Esophagus muscularis mucosa (tissue), 4 donors: Measurements from ENCODE around the gene KDM5B. TPM values are rescaled to one million over a fixed set of nuclear protein-coding genes. Genes with fewer than 3 reads are reported as not detected.

Experiments used
- DNase-seq: peaks from one replicate; pipeline ENCODE4 v3.0.0-alpha.2; 2017; ENCODE audit errors: extremely low spot score
- H3K27ac ChIP-seq, 4 donors: fragments of 200-600 bp; sonication (generic); replicated peaks in 1 of 4; 1 replicate in 3 of 4; 2 replicates in 1 of 4; pipeline ENCODE4 v1.5.1; 2016 to 2019; ENCODE audit warnings: mild to moderate bottlenecking in 1 of 4
- H3K27me3 ChIP-seq, 4 donors: fragments of 200-600 bp; sonication (generic); one replicate each; pipeline versions ENCODE4 v1.5.1 to v1.6.0; 2016 to 2019
- H3K36me3 ChIP-seq, 4 donors: fragments of 200-600 bp; sonication (generic); one replicate each; pipeline ENCODE4 v1.5.1; 2016 to 2019
- H3K4me1 ChIP-seq, 4 donors: fragments of 200-600 bp; sonication (generic); one replicate each; pipeline ENCODE4 v1.5.1; 2016 to 2019
- H3K4me3 ChIP-seq, 4 donors: fragments of 200-600 bp; sonication (generic); 1 replicate in 2 of 4; 2 replicates in 2 of 4; pipeline ENCODE4 v1.5.1; 2016 to 2019; ENCODE audit warnings: mild to moderate bottlenecking in 4 of 4, moderate library complexity in 1 of 4
- H3K9me3 ChIP-seq, 4 donors: fragments of 200-600 bp; sonication (generic); 1 replicate in 3 of 4; 2 replicates in 1 of 4; pipeline ENCODE4 v1.5.1; 2016 to 2019
- EP300 ChIP-seq: sonication (generic); formaldehyde crosslinking; IDR thresholded peaks from one replicate; pipeline ENCODE4 v1.6.1; 2017; ENCODE audit warnings: antibody characterized with exemption
- POLR2A ChIP-seq: fragments of 450-650 bp; IDR thresholded peaks from one replicate; pipeline ENCODE4 v1.6.1; 2017; ENCODE audit warnings: antibody characterized with exemption, moderate library complexity, mild to moderate bottlenecking, low read depth
- POLR2AphosphoS5 ChIP-seq, 2 donors: sonication (generic); formaldehyde crosslinking; IDR thresholded peaks; one replicate each; pipeline ENCODE4 v1.6.1; 2017; ENCODE audit warnings: antibody characterized with exemption in 2 of 2
- WGBS: methylation state at CpG from one replicate; pipeline ENCODE4 v1.1.5; 2018; 5-methylcytosine and 5-hydroxymethylcytosine counted together
- intact Hi-C: fragments of 100-400 bp; cut with DNase I; formaldehyde crosslinking; loops from one replicate; pipeline ENCODE4 v1.15.1; 2023
- total RNA-seq, 4 donors: library from RNA; depleted of rRNA; stranded (reverse); fragments of >200 nt; gene quantifications; one replicate each; pipeline versions ENCODE4 v1.1.0 to v1.2.1, GENCODE V29; 2016
- TF ChIP-seq, protein P1 (sequence below), 3 experiments: fragments of 200-600 bp in 2 of 3; fragments of 450-650 bp in 1 of 3; sonication (generic) in 2 of 3; IDR thresholded peaks; one replicate each; pipeline ENCODE4 v1.5.1; 2017 to 2019; ENCODE audit warnings: antibody characterized with exemption in 3 of 3, mild to moderate bottlenecking in 2 of 3, moderate library complexity in 1 of 3

The KDM5B gene
- total RNA-seq, 4 donors from 2014 or later = 21.4 to 34.9 (median 31.8) TPM

DNA sequence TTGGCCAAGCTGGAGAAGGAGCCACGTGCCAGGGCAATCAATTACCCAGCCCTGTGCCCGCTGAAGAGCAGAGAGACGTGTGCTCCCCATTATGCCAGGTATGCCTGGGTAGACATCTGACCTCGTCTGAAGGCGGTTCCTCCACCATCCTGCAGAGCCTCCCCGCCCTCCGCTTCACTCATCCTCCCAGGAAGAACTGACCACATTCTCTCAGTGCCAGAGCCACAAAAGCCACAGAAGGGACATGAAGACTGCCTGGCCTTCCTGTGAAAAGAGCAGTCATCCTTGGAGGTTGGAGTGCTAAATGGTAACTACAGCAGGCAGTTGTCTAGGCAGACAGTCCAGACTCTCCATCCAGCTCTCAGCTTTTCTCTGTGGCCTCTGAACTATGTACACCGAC is 109.9 kb downstream of the KDM5B start:
- Histone ChIP-seq H3K36me3 (no peaks in the 10 kb centered on the region), H3K4me3 (no peak overlapping the region), H3K27ac (no peak overlapping the region), H3K4me1 (no peaks in the 10 kb centered on the region), H3K9me3 (no peaks in the 10 kb centered on the region), H3K27me3 (peaks cover 0 to 71% (median 2%) of the 10 kb centered on the region in 4 donors)
- no peak for DNase-seq
- WGBS = 66% methylated on average over 8 of the region's 8 CpGs
- intact Hi-C loops = no loop called here
- TF ChIP-seq POLR2AphosphoS5 (IDR thresholded peaks at IDR 0.05) (no peak), POLR2A (no peak), EP300 (no peak)
- TF ChIP-seq, protein P1, sequence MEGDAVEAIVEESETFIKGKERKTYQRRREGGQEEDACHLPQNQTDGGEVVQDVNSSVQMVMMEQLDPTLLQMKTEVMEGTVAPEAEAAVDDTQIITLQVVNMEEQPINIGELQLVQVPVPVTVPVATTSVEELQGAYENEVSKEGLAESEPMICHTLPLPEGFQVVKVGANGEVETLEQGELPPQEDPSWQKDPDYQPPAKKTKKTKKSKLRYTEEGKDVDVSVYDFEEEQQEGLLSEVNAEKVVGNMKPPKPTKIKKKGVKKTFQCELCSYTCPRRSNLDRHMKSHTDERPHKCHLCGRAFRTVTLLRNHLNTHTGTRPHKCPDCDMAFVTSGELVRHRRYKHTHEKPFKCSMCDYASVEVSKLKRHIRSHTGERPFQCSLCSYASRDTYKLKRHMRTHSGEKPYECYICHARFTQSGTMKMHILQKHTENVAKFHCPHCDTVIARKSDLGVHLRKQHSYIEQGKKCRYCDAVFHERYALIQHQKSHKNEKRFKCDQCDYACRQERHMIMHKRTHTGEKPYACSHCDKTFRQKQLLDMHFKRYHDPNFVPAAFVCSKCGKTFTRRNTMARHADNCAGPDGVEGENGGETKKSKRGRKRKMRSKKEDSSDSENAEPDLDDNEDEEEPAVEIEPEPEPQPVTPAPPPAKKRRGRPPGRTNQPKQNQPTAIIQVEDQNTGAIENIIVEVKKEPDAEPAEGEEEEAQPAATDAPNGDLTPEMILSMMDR (IDR thresholded peaks at IDR 0.05) = no peak

DNA sequence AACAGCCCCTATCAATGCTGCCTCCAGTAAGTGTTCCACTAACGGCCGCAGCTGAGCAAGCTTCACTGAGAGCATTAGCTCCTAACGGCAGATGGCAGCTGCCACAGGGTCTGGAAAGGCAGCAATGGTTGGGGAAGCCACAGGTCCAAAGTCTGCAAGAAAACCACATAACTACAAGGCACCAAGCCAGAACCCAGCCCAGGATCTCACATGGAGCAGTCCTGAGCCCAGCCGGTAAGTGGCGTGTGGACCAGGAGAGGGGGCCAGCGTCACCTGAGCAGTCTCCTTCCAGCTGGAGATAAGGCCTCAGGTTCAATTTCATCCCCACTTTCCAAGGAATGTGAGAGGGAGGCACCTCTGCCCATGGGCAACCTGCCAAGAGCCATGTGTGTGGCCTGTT is 111.2 kb downstream of the KDM5B start:
- TF ChIP-seq, protein P1 (IDR thresholded peaks at IDR 0.05) = no peak
- no peak for TF ChIP-seq POLR2A
- no peak for TF ChIP-seq EP300
- TF ChIP-seq POLR2AphosphoS5 (IDR thresholded peaks at IDR 0.05) = no peak
- WGBS = 62% methylated on average over 3 of the region's 6 CpGs
- H3K36me3 ChIP-seq = no peaks in the 10 kb centered on the region
- peaks cover 0 to 59% (median 2%) of the 10 kb centered on the region in 4 donors for H3K27me3 ChIP-seq
- no peak overlapping the region for H3K4me3 ChIP-seq
- H3K4me1 ChIP-seq = no peaks in the 10 kb centered on the region
- no peak overlapping the region for H3K27ac ChIP-seq
- no peaks in the 10 kb centered on the region for H3K9me3 ChIP-seq
- intact Hi-C loops = no loop called here
- DNase-seq = no peak

DNA sequence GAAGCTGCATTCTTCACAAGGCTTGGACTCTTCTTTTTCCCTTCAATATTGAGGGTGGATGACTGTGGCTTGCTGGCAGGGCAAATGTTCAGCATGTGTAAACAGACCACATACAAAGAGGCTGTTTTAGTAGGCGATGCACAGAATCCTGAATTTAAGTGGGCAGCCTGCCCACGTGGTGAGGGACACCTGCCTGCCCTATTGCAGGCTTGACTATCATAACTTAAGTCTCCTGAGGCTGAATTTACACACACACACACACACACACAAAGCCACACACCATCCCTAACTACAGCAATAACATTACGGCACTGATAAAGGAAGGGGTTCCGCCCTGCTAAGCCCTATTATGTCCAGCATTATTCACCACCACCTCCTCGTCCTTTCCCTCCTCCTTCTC is 113.9 kb downstream of the KDM5B start:
- intact Hi-C loops = no loop called here
- no peak for TF ChIP-seq POLR2A
- TF ChIP-seq, protein P1 (IDR thresholded peaks at IDR 0.05) = no peak

DNA sequence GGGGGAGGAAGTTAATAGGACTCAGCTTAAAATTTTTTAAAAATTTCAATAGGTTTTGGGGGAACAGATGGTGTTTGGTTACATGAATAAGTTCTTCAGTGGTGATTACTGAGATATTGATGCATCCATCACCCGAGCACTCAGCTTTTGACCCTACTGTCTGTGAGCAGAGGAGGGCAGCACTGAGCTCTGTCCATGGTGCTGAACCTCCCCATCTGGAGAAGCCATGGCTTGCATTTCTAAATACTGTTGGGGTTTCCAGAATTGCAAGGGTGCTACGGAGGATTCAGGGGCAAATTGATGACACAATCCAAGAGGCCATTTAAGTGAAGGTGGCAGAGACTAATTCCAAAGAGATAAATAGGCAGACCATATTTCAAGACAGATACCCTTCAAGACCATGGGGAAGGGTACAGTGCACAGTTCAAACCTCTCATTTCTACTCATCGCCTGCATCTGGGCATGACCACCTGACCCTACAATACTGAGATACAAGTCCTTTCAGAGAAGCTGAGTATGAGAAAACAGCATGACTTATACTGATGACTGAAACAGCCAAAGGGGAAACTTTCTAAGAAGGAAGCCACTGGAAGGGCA is 115.2 kb downstream of the KDM5B start:
- intact Hi-C loops = no loop called here
- WGBS = 38% methylated on average over 3 of the region's 3 CpGs
- no peak for TF ChIP-seq POLR2AphosphoS5 (IDR thresholded peaks at IDR 0.05)
- TF ChIP-seq, protein P1 (IDR thresholded peaks at IDR 0.05) = peak in 2 of 3 experiments; percentile 21 to 52
- TF ChIP-seq EP300 = no peak
- no peak for TF ChIP-seq POLR2A
- H3K9me3 ChIP-seq = no peaks in the 10 kb centered on the region
- H3K27ac ChIP-seq = no peak overlapping the region
- no peaks in the 10 kb centered on the region for H3K36me3 ChIP-seq
- peaks cover 0 to 78% (median 2%) of the 10 kb centered on the region in 4 donors for H3K27me3 ChIP-seq
- H3K4me1 ChIP-seq = no peaks in the 10 kb centered on the region
- DNase-seq = no peak
- no peak overlapping the region for H3K4me3 ChIP-seq

More for the DNA sequence above, 113.9 kb downstream of the KDM5B start:
- Histone ChIP-seq H3K27ac (no peak overlapping the region), H3K27me3 (peaks cover 0 to 75% (median 2%) of the 10 kb centered on the region in 4 donors), H3K36me3 (no peaks in the 10 kb centered on the region), H3K4me1 (no peaks in the 10 kb centered on the region), H3K4me3 (no peak overlapping the region), H3K9me3 (no peaks in the 10 kb centered on the region)
- DNase-seq = no peak
- WGBS = 61% methylated on average over 5 of the region's 5 CpGs

DNA sequence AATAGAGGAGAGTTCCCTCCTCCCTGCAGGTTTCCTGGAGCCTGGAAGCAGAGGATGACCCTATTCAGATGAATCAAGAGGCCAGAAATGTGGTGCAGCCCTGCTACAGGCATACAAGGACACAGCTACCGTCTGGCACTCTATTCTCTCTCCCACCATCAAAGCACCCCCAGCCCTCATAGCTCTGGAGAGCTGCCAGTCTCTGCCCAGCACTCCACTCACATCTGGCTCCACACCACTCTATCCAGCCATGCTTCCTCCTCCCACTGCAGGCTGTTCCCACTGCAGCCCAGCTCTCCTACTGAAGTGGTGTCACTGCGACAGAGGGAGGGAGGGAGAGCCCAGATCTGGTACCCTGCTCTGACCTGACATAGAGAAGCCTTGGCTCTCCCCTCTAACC is 116.4 kb downstream of the KDM5B start:
- no peak overlapping the region for H3K27ac ChIP-seq
- H3K9me3 ChIP-seq = no peaks in the 10 kb centered on the region
- intact Hi-C loops = no loop called here
- TF ChIP-seq EP300 = no peak
- no peak for DNase-seq
- H3K27me3 ChIP-seq = peaks cover 0 to 69% (median 2%) of the 10 kb centered on the region in 4 donors
- no peaks in the 10 kb centered on the region for H3K36me3 ChIP-seq
- WGBS = 51% methylated on average over 2 of the region's 2 CpGs
- no peaks in the 10 kb centered on the region for H3K4me1 ChIP-seq
- H3K4me3 ChIP-seq = no peak overlapping the region
